Neuronal stem cell (in vitro differentiated cells): ENCODE results near the gene CKB.
A peak's percentile ranks its signal among the peaks of the same experiment; 100 is the strongest.

Experiments used
- DNase-seq: peaks from one replicate; pipeline ENCODE4 v3.0.0-alpha.2; 2013; ENCODE audit warnings: low spot score
- H2AFZ ChIP-seq: one replicate; pipeline ENCODE4 v1.6.1; 2013; ENCODE audit warnings: mild to moderate bottlenecking, low read length, inconsistent platforms
- H2AK5ac ChIP-seq: 2 replicates; pipeline ENCODE4 v1.6.1; 2013; ENCODE audit warnings: low read depth, mild to moderate bottlenecking, inconsistent platforms, low read length, moderate library complexity, mixed read lengths
- H2BK120ac ChIP-seq: 2 replicates; pipeline ENCODE4 v1.6.1; 2013; ENCODE audit warnings: low read depth, mild to moderate bottlenecking, inconsistent platforms, low read length, moderate library complexity, mixed read lengths
- H2BK12ac ChIP-seq: one replicate; pipeline ENCODE4 v1.6.1; 2013; ENCODE audit warnings: low read length, inconsistent platforms
- H2BK15ac ChIP-seq: 2 replicates; pipeline ENCODE4 v1.6.1; 2013; ENCODE audit warnings: mild to moderate bottlenecking, low read length, inconsistent platforms, mixed read lengths
- H2BK5ac ChIP-seq: one replicate; pipeline ENCODE4 v1.6.1; 2013; ENCODE audit warnings: inconsistent platforms, mild to moderate bottlenecking, low read length, moderate library complexity
- H3K14ac ChIP-seq: one replicate; pipeline ENCODE4 v1.6.1; 2013; ENCODE audit warnings: low read length, inconsistent platforms
- H3K18ac ChIP-seq: 2 replicates; pipeline ENCODE4 v1.6.1; 2013; ENCODE audit warnings: low read length, inconsistent platforms
- H3K23ac ChIP-seq: 2 replicates; pipeline ENCODE4 v1.6.1; 2013; ENCODE audit warnings: low read depth, mild to moderate bottlenecking, mixed read lengths, low read length, inconsistent platforms; ENCODE audit not compliant: poor library complexity
- H3K27ac ChIP-seq: replicated peaks from 3 replicates; pipeline ENCODE4 v1.5.1; 2013; ENCODE audit warnings: low read length, inconsistent platforms
- H3K27me3 ChIP-seq, 3 experiments: 2 replicates each; pipeline ENCODE4 v1.6.1; 2013; ENCODE audit warnings: low read length in 3 of 3, mild to moderate bottlenecking in 2 of 3, inconsistent platforms in 1 of 3, low read depth in 1 of 3, mixed read lengths in 1 of 3, moderate library complexity in 1 of 3; ENCODE audit not compliant: control insufficient read depth in 3 of 3, insufficient read depth in 3 of 3
- H3K36me3 ChIP-seq, 2 donors: replicated peaks in 1 of 2; 2 replicates each; pipeline ENCODE4 v1.6.1; 2013; ENCODE audit warnings: low read length in 2 of 2; ENCODE audit not compliant: control insufficient read depth in 2 of 2, insufficient read depth in 2 of 2
- H3K4ac ChIP-seq: 2 replicates; pipeline ENCODE4 v1.6.1; 2013; ENCODE audit warnings: inconsistent platforms, mild to moderate bottlenecking, low read length, moderate library complexity
- H3K4me1 ChIP-seq, 2 donors: 1 replicate in 1 of 2; 2 replicates in 1 of 2; pipeline ENCODE4 v1.6.1; 2013; ENCODE audit warnings: low read length in 2 of 2, low read depth in 1 of 2; ENCODE audit not compliant: control insufficient read depth in 2 of 2, insufficient read depth in 1 of 2
- H3K4me2 ChIP-seq: one replicate; pipeline ENCODE4 v1.6.1; 2013; ENCODE audit warnings: mild to moderate bottlenecking, low read length, inconsistent platforms; ENCODE audit not compliant: insufficient read depth, poor library complexity, severe bottlenecking
- H3K4me3 ChIP-seq, 2 donors: 2 replicates each; pipeline ENCODE4 v1.5.1; 2013; ENCODE audit warnings: low read length in 2 of 2, mild to moderate bottlenecking in 2 of 2, inconsistent platforms in 1 of 2, moderate library complexity in 1 of 2
- H3K79me1 ChIP-seq: one replicate; pipeline ENCODE4 v1.6.1; 2013; ENCODE audit warnings: low read depth, mild to moderate bottlenecking, inconsistent platforms, low read length, moderate library complexity
- H3K9ac ChIP-seq: one replicate; pipeline ENCODE4 v1.6.1; 2013; ENCODE audit warnings: mild to moderate bottlenecking, low read depth, low read length, inconsistent platforms; ENCODE audit not compliant: poor library complexity
- H3K9me3 ChIP-seq, 2 donors: replicated peaks in 1 of 2; 2 replicates each; pipeline versions ENCODE3 to v1.6.1; 2013; ENCODE audit warnings: low read length in 2 of 2, mild to moderate bottlenecking in 2 of 2, inconsistent platforms in 1 of 2, low read depth in 1 of 2, mixed read lengths in 1 of 2, moderate library complexity in 1 of 2; ENCODE audit not compliant: control insufficient read depth in 2 of 2, insufficient read depth in 1 of 2
- H4K8ac ChIP-seq: one replicate; pipeline ENCODE4 v1.6.1; 2013; ENCODE audit warnings: low read depth, mild to moderate bottlenecking, inconsistent platforms, low read length, moderate library complexity
- H4K91ac ChIP-seq: one replicate; pipeline ENCODE4 v1.6.1; 2013; ENCODE audit warnings: low read length, low read depth, mild to moderate bottlenecking, inconsistent platforms; ENCODE audit not compliant: poor library complexity
- WGBS, 2 donors: extraction: QIAGEN DNeasy Blood & Tissue Kit; methylation state at CpG; one replicate each; pipeline ENCODE4 v1.1.7; 2013; ENCODE audit warnings: missing lambda C conversion rate in 2 of 2, mixed read lengths in 1 of 2; ENCODE audit not compliant: insufficient read length in 2 of 2, insufficient replicate concordance in 1 of 2; ENCODE audit errors: extremely low coverage in 2 of 2; 5-methylcytosine and 5-hydroxymethylcytosine counted together

Gene CKB

GRCh38 chr14:103537175-103537990 is 14.8 kb upstream of the CKB start:
- no peak overlapping the region for H2BK120ac ChIP-seq
- peak overlapping the region; percentile 66 for H3K4ac ChIP-seq
- no peak overlapping the region for H2BK12ac ChIP-seq
- peak overlapping the region; percentile 38 for H3K18ac ChIP-seq
- DNase-seq = no peak
- H3K27ac ChIP-seq = no peak overlapping the region
- H2AK5ac ChIP-seq = peak overlapping the region; percentile 75
- no peak overlapping the region for H4K91ac ChIP-seq
- H4K8ac ChIP-seq = no peak overlapping the region
- H3K4me1 ChIP-seq = peaks cover 19 to 37% of the 10 kb centered on the region in 2 donors
- H3K27me3 ChIP-seq = no peaks in the 10 kb centered on the region
- peaks cover 4 to 9% of the 10 kb centered on the region in 2 donors for H3K36me3 ChIP-seq
- peak overlapping the region; percentile 75 for H2BK5ac ChIP-seq
- peak overlapping the region; percentile 12 for H3K9ac ChIP-seq
- H3K14ac ChIP-seq = peak overlapping the region; percentile 38
- H2BK15ac ChIP-seq = peak overlapping the region; percentile 81
- peaks cover 2% of the 10 kb centered on the region for H3K79me1 ChIP-seq
- H3K4me3 ChIP-seq = no peak overlapping the region
- no CpG with 5 or more reads among the region's 18 CpGs for WGBS, 2 donors
- H3K9me3 ChIP-seq = peaks cover 0 to 3% of the 10 kb centered on the region in 2 donors
- no peak overlapping the region for H3K23ac ChIP-seq
- no peak overlapping the region for H2AFZ ChIP-seq
- no peak overlapping the region for H3K4me2 ChIP-seq

- Histone ChIP-seq H2AK5ac (peak overlapping the region; percentile 25), H3K9me3 (peaks cover 0 to 3% of the 10 kb centered on the region in 2 donors), H2BK15ac (no peak overlapping the region), H3K9ac (no peak overlapping the region), H3K18ac (no peak overlapping the region), H3K23ac (no peak overlapping the region), H3K4me1 (peaks cover 13 to 30% of the 10 kb centered on the region in 2 donors), H3K36me3 (peaks cover 4 to 12% of the 10 kb centered on the region in 2 donors), H3K27me3 (no peaks in the 10 kb centered on the region), H3K4me2 (no peak overlapping the region), H2BK5ac (no peak overlapping the region), H3K79me1 (peaks cover 2% of the 10 kb centered on the region), H2BK120ac (no peak overlapping the region), H3K27ac (no peak overlapping the region), H3K14ac (no peak overlapping the region), H4K91ac (no peak overlapping the region), H3K4me3 (no peak overlapping the region), H3K4ac (no peak overlapping the region), H2AFZ (no peak overlapping the region), H4K8ac (no peak overlapping the region), H2BK12ac (no peak overlapping the region)
- WGBS, 2 donors = no CpG with 5 or more reads among the region's 9 CpGs
- no peak for DNase-seq
Measured at GRCh38 chr14:103536693-103537092, 14.1 kb upstream of the CKB start.

- Histone ChIP-seq H2BK5ac (no peak overlapping the region), H4K91ac (no peak overlapping the region), H3K23ac (no peak overlapping the region), H3K4me2 (no peak overlapping the region), H3K9ac (no peak overlapping the region), H3K4me1 (peaks cover 6 to 23% of the 10 kb centered on the region in 2 donors), H2AK5ac (no peak overlapping the region), H3K4me3 (no peak overlapping the region), H3K79me1 (peaks cover 2% of the 10 kb centered on the region), H2BK120ac (no peak overlapping the region), H4K8ac (no peak overlapping the region), H3K27me3 (no peaks in the 10 kb centered on the region), H2BK12ac (no peak overlapping the region), H2BK15ac (no peak overlapping the region), H3K14ac (no peak overlapping the region), H2AFZ (no peak overlapping the region), H3K9me3 (peaks cover 0 to 3% of the 10 kb centered on the region in 2 donors), H3K4ac (no peak overlapping the region), H3K36me3 (peaks cover 4 to 13% of the 10 kb centered on the region in 2 donors), H3K27ac (no peak overlapping the region), H3K18ac (no peak overlapping the region)
- no peak for DNase-seq
- WGBS, 2 donors = no CpG with 5 or more reads among the region's 11 CpGs
Measured at GRCh38 chr14:103535891-103536565, 13.4 kb upstream of the CKB start.
